Nucleus accumbens (tissue), 56 donors: ENCODE results near the gene RMI1.
"Not testable (repeated sequence)": the region's sequence is repeated elsewhere in the genome, so short reads cannot be mapped to it uniquely, and the experiment has no call there.

Experiments
- DNase-seq, 56 donors: peaks; one replicate each; lab custom pipeline; 2025; lab: John Stamatoyannopoulos, UW

The RMI1 gene

DNA sequence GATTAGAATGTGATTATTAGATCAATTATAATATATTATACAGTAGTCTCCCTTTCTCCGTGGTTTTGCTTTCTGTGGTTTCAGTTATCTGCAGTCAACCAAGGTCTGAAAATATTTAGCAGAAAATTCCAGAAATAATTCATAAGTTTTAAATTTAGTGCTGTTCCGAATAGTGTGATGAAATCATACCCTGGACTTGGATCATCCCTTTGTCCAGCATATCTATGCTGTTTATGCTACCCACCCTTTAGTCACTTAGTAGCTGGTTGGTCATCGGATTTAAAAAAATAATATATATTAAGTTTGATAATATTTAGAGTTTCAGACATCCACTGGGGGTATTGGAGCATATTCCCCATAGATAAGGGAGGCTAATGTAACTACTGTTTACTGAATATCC, 19.6 kb downstream of the RMI1 start:
- no peak for DNase-seq

DNA sequence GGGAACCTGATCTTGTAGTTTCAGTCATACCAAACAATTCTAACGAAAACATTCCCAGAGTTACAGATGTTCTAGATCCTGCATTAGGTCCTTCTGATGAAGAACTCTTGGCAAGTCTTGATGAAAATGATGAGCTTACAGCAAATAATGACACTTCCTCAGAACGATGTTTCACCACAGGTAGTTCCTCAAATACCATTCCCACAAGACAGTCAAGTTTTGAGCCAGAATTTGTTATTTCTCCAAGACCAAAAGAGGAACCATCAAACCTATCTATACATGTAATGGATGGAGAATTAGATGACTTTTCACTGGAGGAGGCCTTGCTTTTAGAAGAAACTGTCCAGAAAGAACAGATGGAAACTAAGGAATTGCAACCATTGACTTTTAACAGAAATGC, 21.0 kb downstream of the RMI1 start:
- no peak for DNase-seq

DNA sequence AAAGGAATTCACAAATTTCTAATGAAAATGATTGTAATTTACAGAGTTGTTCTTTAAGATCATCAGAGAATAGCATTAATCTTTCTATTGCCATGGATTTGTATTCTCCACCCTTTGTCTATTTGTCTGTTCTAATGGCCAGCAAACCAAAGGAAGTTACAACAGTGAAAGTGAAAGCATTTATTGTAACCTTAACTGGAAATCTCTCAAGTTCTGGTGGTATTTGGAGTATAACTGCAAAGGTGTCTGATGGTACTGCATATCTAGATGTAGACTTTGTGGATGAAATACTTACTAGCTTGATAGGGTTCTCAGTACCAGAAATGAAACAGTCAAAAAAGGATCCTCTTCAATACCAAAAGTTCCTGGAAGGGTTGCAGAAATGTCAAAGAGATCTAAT, 21.7 kb downstream of the RMI1 start:
- DNase-seq = no peak

DNA sequence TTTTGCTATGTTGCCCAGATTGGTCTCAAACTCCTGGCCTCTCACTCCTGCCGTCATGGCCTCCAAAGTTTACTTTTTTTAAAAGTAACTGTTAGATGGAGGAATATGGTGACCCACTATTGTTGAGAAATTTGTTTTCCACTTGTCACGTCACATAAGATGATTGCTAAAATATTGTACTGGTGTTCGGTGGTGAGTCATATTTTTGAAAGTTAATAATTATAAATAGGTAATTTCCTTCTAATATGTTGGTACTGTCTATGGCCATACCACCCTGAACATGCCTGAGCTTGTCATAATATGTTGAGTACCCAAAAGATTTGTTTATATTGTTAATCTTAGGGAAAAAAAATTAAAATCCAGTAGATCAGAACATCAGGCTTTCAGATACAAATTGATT, 22.6 kb downstream of the RMI1 start:
- DNase-seq = no peak

DNA sequence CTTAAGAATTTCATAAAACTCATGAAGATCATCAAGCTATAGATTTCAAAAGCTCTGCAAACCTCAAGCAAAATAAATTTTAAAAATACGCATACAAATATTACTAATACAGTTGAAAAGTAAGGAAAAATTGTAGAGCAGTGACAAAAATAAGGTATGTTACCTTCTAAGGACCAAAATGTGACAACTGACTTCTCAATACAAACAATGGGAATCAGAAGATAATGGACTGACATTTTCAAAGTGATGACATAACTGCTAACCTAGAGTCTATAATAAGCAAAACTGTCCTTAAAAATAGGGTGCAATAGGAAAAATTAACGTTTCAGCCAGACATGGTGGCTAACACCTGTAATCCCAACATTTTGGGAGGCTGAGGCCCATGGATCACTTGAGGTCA, 27.1 kb downstream of the RMI1 start:
- DNase-seq = no peak

DNA sequence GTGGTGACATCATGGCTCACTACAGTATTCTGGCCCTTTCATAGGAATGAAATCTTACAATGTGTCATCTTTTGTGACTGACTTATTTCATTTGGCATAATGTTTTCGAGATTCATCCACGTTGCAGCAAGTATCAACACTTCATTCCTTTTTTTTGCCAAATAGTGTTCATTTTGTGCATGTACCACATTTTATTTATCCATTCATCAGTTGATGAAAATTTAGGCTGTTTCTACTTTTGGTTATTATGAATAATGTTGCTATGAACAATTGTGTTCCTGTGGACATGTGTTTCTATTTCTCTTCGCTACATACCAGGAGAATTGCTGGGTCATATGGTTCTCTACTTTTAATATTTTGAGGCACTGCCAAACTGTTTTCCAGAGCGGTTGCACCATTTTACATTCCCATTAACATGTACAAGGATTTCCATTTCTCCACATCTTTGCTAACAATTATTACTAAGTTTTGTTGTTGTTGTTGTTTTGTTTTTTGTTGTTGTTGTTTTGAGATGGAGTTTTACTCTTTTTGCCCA, 43.5 kb downstream of the RMI1 start:
- no peak for DNase-seq

DNA sequence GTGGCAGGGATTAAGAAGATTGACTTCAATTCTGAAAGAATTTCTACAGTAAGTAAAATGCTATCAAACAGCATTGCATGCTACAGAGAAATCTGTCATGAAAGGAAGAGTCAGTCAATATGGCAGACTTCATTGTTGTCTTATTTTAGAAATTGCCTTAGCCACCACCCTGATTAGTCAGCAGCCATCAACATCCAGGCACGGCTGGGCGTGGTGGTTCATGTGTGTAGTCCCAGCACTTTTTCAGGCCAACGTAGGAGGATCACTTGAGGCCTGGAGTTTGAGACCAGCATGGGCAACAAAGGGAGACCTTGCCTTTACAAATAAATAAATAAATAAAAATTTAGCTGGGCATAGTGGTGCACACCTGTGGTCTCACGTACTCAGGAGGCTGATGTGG, 46.6 kb downstream of the RMI1 start:
- DNase-seq = no peak

DNA sequence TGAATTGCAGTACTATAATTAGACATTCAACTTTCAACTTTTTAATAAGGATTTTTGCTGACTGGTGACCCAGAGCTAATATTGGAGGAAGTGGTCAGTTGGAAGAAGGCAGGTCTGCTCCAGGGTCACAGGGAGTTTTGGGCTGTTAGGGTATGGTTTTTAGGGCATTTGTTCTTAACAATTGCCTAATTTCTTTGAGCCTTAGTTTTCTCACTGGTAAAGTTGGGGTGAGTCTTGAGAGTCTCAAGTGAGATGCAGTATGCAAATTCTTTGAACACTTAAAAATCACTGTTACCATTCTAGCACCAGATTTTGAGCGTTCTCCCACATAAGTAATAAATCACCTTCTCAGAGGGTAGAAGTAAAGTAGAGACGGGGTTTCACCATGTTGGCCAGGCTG, 50.9 kb downstream of the RMI1 start:
- DNase-seq = no peak

DNA sequence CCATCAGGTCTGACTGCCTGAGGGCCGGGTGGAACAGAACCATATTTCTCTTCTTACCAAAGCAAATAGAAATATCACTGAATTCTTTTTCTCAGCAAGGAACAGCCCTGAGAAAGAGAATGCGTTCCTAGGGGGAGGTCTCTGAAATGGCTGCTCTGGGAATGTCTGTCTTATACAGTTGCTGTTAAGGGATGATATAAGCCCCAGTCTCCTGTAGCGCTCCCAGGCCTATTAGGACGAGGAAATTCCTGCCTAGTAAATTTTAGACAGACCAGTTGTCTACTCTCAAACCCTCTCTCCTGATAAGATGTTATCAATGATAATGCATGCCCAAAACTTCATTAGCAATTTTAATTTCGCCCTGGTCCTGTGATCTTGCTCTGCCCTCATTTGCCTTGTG, 61.3 kb downstream of the RMI1 start:
- not testable (repeated sequence) for DNase-seq

DNA sequence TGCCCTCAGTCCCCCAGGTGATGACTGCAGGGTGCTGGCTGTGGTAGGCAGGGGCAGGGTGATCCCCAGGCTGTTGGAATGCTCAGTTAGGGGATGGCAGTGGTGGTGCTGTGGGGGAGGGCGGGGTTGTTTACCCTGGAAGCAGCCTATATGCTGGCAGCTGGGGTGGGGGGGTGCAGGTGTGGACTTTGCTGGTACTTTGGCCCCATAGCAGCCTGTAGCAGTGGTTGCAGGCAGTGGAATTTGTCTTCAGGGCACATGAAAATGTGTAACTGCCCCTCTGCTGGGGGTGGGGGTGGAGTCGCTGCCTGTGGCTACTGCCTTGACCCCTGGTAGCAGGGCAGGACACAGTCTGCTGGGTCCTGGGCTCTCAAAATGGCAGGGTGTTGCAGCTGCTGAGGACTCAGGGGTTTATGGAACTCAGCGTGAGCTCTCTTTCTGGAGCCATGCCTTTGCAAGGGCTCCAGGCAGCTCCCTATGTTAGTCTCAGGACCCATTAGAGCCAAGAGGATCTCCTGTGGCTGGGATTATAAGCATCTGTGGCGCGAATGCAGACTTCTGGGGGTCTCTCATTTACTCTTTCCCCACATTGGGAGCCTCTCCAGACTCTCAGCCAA, 65.0 kb downstream of the RMI1 start:
- no peak for DNase-seq
